HepG2 (cell line): ENCODE data around the gene HNRNPF. TPM values are rescaled to one million over a fixed set of nuclear protein-coding genes. Genes with fewer than 3 reads are reported as not detected.

Experiments used
- AGO1 ChIP-seq: fragments of 200-400 bp; formaldehyde crosslinking; IDR thresholded peaks from 2 replicates; pipeline ENCODE4 v1.6.1; 2017; ENCODE audit warnings: mild to moderate bottlenecking, low read depth, low read length, moderate library complexity; ENCODE audit not compliant: poor library complexity, severe bottlenecking
- E2F2 ChIP-seq: sonication (generic); formaldehyde crosslinking; IDR thresholded peaks from 2 replicates; pipeline ENCODE4 v1.4.0; 2020; ENCODE audit warnings: missing genetic modification reagents, borderline replicate concordance
- NFE2L2 ChIP-seq: fragments of 150-350 bp; IDR thresholded peaks from 2 replicates; pipeline ENCODE4 v1.6.1; 2014; ENCODE audit warnings: low read length
- SALL2 ChIP-seq: sonication (generic); formaldehyde crosslinking; IDR thresholded peaks from 2 replicates; pipeline ENCODE4 v1.8.1; 2023; ENCODE audit warnings: mild to moderate bottlenecking, missing genetic modification reagents, inconsistent platforms
- STAT5B ChIP-seq: sonication (generic); formaldehyde crosslinking; IDR thresholded peaks from 2 replicates; pipeline ENCODE4 v1.4.0; 2020; ENCODE audit warnings: missing genetic modification reagents
- ZSCAN22 ChIP-seq: sonication (generic); formaldehyde crosslinking; IDR thresholded peaks from 2 replicates; pipeline ENCODE4 v1.4.0; 2020; ENCODE audit warnings: mild to moderate bottlenecking, missing genetic modification reagents
- polyA plus RNA-seq, 8 experiments: library from polyadenylated mRNA; depleted of rRNA in 3 of 8; stranded (reverse) in 7 of 8; unstranded in 1 of 8; fragments of >200 nt; fragmentation: Illumina TruSeq in 4 of 8; extraction: Trizol in 4 of 8; gene quantifications; 2 replicates each; pipeline versions ENCODE4 v1.2.1 to v1.2.3, GENCODE V29; 2011 to 2016; ENCODE audit warnings: low read depth in 4 of 8, missing spikeins in 1 of 8, mixed read lengths in 1 of 8; ENCODE audit not compliant: insufficient read depth in 1 of 8
- total RNA-seq, 5 experiments: library from RNA; depleted of rRNA; stranded (reverse); fragments of >200 nt; fragmentation: Illumina TruSeq; extraction: Trizol; gene quantifications; 2 replicates each; pipeline ENCODE4 v1.2.3, GENCODE V29; 2016; ENCODE audit warnings: low read depth in 1 of 5
- TF ChIP-seq, protein P1 (sequence below): sonication (generic); formaldehyde crosslinking; IDR thresholded peaks from 2 replicates; pipeline ENCODE4 v1.9.0; 2021; ENCODE audit warnings: mild to moderate bottlenecking, missing genetic modification reagents
- TF ChIP-seq, protein P2 (sequence below): sonication (generic); formaldehyde crosslinking; IDR thresholded peaks from 2 replicates; pipeline ENCODE4 v1.4.0; 2020; ENCODE audit warnings: missing genetic modification reagents, mild to moderate bottlenecking, borderline replicate concordance
- TF ChIP-seq, protein P3 (sequence below): sonication (generic); formaldehyde crosslinking; IDR thresholded peaks from 2 replicates; pipeline ENCODE4 v1.8.0; 2022; ENCODE audit warnings: missing genetic modification reagents, mild to moderate bottlenecking, moderate library complexity, borderline replicate concordance
- TF ChIP-seq, protein P4 (sequence below): sonication (generic); formaldehyde crosslinking; IDR thresholded peaks from 2 replicates; pipeline ENCODE4 v1.8.0; 2022; ENCODE audit warnings: mild to moderate bottlenecking, missing genetic modification reagents
- TF ChIP-seq, protein P5 (sequence below): sonication (generic); formaldehyde crosslinking; IDR thresholded peaks from 2 replicates; pipeline ENCODE4 v1.5.0; 2020; ENCODE audit warnings: missing genetic modification reagents, mild to moderate bottlenecking, borderline replicate concordance
- TF ChIP-seq, protein P6 (sequence below): IDR thresholded peaks from 2 replicates; pipeline ENCODE4 v1.6.1; 2016; ENCODE audit warnings: low read depth, borderline replicate concordance

HNRNPF gene
- total and polyA plus RNA-seq, 2 of the 13 experiments (the other 11 are each of a cell fraction or from before 2014, with no cell fraction given): 166 to 308 TPM

GRCh38 chr10:43396928-43397624 is 11.9 kb downstream of the HNRNPF start (continued):
- TF ChIP-seq ZSCAN22 (no peak), STAT5B (CRISPR knock-in tag) (peak; percentile 16; the same call in 1 of the 2 replicates), SALL2 (peak; percentile 70), NFE2L2 (no peak), E2F2 (peak; percentile 95; the same call in 1 of the 2 replicates), AGO1 (no peak)
- TF ChIP-seq, protein P1, sequence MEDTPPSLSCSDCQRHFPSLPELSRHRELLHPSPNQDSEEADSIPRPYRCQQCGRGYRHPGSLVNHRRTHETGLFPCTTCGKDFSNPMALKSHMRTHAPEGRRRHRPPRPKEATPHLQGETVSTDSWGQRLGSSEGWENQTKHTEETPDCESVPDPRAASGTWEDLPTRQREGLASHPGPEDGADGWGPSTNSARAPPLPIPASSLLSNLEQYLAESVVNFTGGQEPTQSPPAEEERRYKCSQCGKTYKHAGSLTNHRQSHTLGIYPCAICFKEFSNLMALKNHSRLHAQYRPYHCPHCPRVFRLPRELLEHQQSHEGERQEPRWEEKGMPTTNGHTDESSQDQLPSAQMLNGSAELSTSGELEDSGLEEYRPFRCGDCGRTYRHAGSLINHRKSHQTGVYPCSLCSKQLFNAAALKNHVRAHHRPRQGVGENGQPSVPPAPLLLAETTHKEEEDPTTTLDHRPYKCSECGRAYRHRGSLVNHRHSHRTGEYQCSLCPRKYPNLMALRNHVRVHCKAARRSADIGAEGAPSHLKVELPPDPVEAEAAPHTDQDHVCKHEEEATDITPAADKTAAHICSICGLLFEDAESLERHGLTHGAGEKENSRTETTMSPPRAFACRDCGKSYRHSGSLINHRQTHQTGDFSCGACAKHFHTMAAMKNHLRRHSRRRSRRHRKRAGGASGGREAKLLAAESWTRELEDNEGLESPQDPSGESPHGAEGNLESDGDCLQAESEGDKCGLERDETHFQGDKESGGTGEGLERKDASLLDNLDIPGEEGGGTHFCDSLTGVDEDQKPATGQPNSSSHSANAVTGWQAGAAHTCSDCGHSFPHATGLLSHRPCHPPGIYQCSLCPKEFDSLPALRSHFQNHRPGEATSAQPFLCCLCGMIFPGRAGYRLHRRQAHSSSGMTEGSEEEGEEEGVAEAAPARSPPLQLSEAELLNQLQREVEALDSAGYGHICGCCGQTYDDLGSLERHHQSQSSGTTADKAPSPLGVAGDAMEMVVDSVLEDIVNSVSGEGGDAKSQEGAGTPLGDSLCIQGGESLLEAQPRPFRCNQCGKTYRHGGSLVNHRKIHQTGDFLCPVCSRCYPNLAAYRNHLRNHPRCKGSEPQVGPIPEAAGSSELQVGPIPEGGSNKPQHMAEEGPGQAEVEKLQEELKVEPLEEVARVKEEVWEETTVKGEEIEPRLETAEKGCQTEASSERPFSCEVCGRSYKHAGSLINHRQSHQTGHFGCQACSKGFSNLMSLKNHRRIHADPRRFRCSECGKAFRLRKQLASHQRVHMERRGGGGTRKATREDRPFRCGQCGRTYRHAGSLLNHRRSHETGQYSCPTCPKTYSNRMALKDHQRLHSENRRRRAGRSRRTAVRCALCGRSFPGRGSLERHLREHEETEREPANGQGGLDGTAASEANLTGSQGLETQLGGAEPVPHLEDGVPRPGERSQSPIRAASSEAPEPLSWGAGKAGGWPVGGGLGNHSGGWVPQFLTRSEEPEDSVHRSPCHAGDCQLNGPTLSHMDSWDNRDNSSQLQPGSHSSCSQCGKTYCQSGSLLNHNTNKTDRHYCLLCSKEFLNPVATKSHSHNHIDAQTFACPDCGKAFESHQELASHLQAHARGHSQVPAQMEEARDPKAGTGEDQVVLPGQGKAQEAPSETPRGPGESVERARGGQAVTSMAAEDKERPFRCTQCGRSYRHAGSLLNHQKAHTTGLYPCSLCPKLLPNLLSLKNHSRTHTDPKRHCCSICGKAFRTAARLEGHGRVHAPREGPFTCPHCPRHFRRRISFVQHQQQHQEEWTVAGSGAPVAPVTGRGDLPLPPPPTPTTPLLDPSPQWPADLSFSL: no peak
- TF ChIP-seq, protein P2, sequence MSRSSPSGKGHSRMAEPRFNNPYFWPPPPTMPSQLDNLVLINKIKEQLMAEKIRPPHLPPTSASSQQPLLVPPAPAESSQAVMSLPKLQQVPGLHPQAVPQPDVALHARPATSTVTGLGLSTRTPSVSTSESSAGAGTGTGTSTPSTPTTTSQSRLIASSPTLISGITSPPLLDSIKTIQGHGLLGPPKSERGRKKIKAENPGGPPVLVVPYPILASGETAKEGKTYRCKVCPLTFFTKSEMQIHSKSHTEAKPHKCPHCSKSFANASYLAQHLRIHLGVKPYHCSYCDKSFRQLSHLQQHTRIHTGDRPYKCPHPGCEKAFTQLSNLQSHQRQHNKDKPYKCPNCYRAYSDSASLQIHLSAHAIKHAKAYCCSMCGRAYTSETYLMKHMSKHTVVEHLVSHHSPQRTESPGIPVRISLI (CRISPR knock-in tag): peak; percentile 72; the same call in 1 of the 2 replicates
- TF ChIP-seq, protein P3, sequence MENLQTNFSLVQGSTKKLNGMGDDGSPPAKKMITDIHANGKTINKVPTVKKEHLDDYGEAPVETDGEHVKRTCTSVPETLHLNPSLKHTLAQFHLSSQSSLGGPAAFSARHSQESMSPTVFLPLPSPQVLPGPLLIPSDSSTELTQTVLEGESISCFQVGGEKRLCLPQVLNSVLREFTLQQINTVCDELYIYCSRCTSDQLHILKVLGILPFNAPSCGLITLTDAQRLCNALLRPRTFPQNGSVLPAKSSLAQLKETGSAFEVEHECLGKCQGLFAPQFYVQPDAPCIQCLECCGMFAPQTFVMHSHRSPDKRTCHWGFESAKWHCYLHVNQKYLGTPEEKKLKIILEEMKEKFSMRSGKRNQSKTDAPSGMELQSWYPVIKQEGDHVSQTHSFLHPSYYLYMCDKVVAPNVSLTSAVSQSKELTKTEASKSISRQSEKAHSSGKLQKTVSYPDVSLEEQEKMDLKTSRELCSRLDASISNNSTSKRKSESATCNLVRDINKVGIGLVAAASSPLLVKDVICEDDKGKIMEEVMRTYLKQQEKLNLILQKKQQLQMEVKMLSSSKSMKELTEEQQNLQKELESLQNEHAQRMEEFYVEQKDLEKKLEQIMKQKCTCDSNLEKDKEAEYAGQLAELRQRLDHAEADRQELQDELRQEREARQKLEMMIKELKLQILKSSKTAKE (CRISPR knock-in tag): peak; percentile 88
- TF ChIP-seq, protein P4, sequence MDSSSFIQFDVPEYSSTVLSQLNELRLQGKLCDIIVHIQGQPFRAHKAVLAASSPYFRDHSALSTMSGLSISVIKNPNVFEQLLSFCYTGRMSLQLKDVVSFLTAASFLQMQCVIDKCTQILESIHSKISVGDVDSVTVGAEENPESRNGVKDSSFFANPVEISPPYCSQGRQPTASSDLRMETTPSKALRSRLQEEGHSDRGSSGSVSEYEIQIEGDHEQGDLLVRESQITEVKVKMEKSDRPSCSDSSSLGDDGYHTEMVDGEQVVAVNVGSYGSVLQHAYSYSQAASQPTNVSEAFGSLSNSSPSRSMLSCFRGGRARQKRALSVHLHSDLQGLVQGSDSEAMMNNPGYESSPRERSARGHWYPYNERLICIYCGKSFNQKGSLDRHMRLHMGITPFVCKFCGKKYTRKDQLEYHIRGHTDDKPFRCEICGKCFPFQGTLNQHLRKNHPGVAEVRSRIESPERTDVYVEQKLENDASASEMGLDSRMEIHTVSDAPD (CRISPR knock-in tag): peak; percentile 69
- TF ChIP-seq, protein P5, sequence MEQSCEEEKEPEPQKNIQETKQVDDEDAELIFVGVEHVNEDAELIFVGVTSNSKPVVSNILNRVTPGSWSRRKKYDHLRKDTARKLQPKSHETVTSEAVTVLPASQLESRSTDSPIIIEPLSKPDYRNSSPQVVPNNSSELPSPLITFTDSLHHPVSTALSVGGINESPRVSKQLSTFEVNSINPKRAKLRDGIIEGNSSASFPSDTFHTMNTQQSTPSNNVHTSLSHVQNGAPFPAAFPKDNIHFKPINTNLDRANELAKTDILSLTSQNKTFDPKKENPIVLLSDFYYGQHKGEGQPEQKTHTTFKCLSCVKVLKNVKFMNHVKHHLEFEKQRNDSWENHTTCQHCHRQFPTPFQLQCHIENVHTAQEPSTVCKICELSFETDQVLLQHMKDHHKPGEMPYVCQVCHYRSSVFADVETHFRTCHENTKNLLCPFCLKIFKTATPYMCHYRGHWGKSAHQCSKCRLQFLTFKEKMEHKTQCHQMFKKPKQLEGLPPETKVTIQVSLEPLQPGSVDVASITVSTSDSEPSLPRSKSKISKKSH (CRISPR knock-in tag): peak; percentile 94
- TF ChIP-seq, protein P6, sequence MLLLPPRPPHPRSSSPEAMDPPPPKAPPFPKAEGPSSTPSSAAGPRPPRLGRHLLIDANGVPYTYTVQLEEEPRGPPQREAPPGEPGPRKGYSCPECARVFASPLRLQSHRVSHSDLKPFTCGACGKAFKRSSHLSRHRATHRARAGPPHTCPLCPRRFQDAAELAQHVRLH (CRISPR knock-in tag): peak; percentile 88; the same call in 1 of the 2 replicates
